Lung (tissue), 12 donors: ENCODE results near the gene HDAC10. TPM values are rescaled to one million over a fixed set of nuclear protein-coding genes. Genes with fewer than 3 reads are reported as not detected.

ENCODE experiments used
- ATAC-seq: fragments of 200-7000 bp; cut with Tn5 transposase; one replicate; pipeline ENCODE4 v1.9.1; 2020; ENCODE audit warnings: moderate number of reproducible peaks; ENCODE audit not compliant: insufficient read depth, low FRiP score
- DNase-seq, 3 donors: peaks; one replicate each; pipeline ENCODE4 v3.0.0-alpha.2; 2013 to 2017
- H3K27ac ChIP-seq, 2 donors: one replicate each; pipeline ENCODE4 v1.5.1; 2013; ENCODE audit warnings: mild to moderate bottlenecking in 2 of 2, moderate library complexity in 2 of 2, control low read depth in 1 of 2, inconsistent platforms in 1 of 2, low read depth in 1 of 2, low read length in 1 of 2
- H3K27me3 ChIP-seq, 3 donors: one replicate each; pipeline ENCODE4 v1.5.1; 2013; ENCODE audit warnings: low read length in 2 of 3; ENCODE audit not compliant: control insufficient read depth in 3 of 3, insufficient read depth in 3 of 3
- H3K36me3 ChIP-seq, 4 donors: one replicate each; pipeline ENCODE4 v1.5.1; 2013; ENCODE audit warnings: low read length in 4 of 4, mild to moderate bottlenecking in 1 of 4, moderate library complexity in 1 of 4; ENCODE audit not compliant: control insufficient read depth in 4 of 4, insufficient read depth in 4 of 4
- H3K4me1 ChIP-seq, 5 donors: one replicate each; pipeline ENCODE4 v1.5.1; 2013; ENCODE audit warnings: low read length in 5 of 5, mild to moderate bottlenecking in 2 of 5, moderate library complexity in 1 of 5; ENCODE audit not compliant: control insufficient read depth in 5 of 5, insufficient read depth in 5 of 5
- H3K4me3 ChIP-seq: one replicate; pipeline ENCODE4 v1.5.1; 2013; ENCODE audit warnings: mild to moderate bottlenecking, control low read depth, moderate library complexity
- H3K9ac ChIP-seq, 2 donors: one replicate each; pipeline ENCODE4 v1.5.1; 2013; ENCODE audit warnings: low read length in 2 of 2, control low read depth in 1 of 2; ENCODE audit not compliant: insufficient read depth in 1 of 2
- H3K9me3 ChIP-seq, 4 donors: one replicate each; pipeline ENCODE4 v1.5.1; 2013; ENCODE audit warnings: low read length in 3 of 4, mild to moderate bottlenecking in 1 of 4, moderate library complexity in 1 of 4; ENCODE audit not compliant: control insufficient read depth in 4 of 4, insufficient read depth in 3 of 4
- WGBS, 2 donors: extraction: QIAGEN DNeasy Blood & Tissue Kit; methylation state at CpG; one replicate each; pipeline ENCODE4 v1.1.7; 2013; 5-methylcytosine and 5-hydroxymethylcytosine counted together
- polyA plus RNA-seq, 2 donors: library from polyadenylated mRNA; stranded (reverse); fragments of 200-250 nt; gene quantifications; one replicate each; pipeline ENCODE4 v1.2.1, GENCODE V29; 2013
- total RNA-seq, 2 donors: library from RNA; depleted of rRNA in 1 of 2; stranded (reverse); fragments of >200 nt in 1 of 2; gene quantifications; one replicate each; pipeline ENCODE4 v1.2.1, GENCODE V29; 2014 to 2021
- TF ChIP-seq, protein P1 (sequence below): IDR thresholded peaks from 2 replicates; pipeline ENCODE4 v1.5.1; 2012; ENCODE audit warnings: mild to moderate bottlenecking; ENCODE audit errors: control extremely low read depth, extremely low read depth
- donor health status: control.
- donor health status: control.
- donor health status: Bipolar disorder and iron deficiency.
- donor health status: healthy.
- donor health status: DM: yes; HTN: yes; CAD: no.

The HDAC10 gene
- total and polyA plus RNA-seq, 4 donors: 32.2 to 53.7 (median 36.3) TPM

DNA sequence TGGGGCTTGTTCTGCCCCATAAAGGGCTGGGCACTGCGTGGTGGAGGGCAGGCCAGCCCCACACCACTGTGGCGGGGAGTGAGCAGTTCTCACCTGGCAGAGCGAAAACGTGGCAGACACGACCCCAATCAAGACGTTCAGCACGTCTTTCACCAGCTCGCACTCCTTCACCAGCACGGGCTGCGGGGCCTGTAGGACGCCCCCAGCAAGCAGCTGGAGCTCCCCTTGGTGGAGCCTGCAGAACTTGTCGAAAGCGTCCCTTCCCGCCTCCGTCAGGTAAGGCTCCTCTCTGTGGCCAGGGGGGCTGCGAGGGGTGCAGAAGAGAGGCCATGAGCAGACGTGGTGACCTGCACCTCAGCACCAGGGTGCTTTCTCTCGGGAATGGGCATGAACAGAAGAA lies 17.8 kb downstream of the HDAC10 start:
- no peak for ATAC-seq
- H3K36me3 ChIP-seq: peaks cover 0 to 40% (median 13%) of the 10 kb centered on the region in 4 donors
- no peaks in the 10 kb centered on the region for H3K4me1 ChIP-seq
- H3K27me3 ChIP-seq: no peaks in the 10 kb centered on the region
- H3K9me3 ChIP-seq: no peaks in the 10 kb centered on the region
- no peak for DNase-seq
- no peak overlapping the region for H3K27ac ChIP-seq
- no peak overlapping the region for H3K4me3 ChIP-seq
- no peak overlapping the region for H3K9ac ChIP-seq
- 93 to 95% methylated on average over 18 of the region's 18 CpGs for WGBS, 2 donors
- TF ChIP-seq, protein P1, sequence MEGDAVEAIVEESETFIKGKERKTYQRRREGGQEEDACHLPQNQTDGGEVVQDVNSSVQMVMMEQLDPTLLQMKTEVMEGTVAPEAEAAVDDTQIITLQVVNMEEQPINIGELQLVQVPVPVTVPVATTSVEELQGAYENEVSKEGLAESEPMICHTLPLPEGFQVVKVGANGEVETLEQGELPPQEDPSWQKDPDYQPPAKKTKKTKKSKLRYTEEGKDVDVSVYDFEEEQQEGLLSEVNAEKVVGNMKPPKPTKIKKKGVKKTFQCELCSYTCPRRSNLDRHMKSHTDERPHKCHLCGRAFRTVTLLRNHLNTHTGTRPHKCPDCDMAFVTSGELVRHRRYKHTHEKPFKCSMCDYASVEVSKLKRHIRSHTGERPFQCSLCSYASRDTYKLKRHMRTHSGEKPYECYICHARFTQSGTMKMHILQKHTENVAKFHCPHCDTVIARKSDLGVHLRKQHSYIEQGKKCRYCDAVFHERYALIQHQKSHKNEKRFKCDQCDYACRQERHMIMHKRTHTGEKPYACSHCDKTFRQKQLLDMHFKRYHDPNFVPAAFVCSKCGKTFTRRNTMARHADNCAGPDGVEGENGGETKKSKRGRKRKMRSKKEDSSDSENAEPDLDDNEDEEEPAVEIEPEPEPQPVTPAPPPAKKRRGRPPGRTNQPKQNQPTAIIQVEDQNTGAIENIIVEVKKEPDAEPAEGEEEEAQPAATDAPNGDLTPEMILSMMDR: no peak

GRCh38 chr22:50232481-50233151 lies 18.4 kb downstream of the HDAC10 start:
- no peaks in the 10 kb centered on the region for H3K9me3 ChIP-seq
- H3K27me3 ChIP-seq: no peaks in the 10 kb centered on the region
- TF ChIP-seq, protein P1: no peak
- ATAC-seq (no peak), DNase-seq (no peak)
- 94 to 96% methylated on average over 20 of the region's 20 CpGs for WGBS, 2 donors
- H3K4me3 ChIP-seq: no peak overlapping the region
- no peaks in the 10 kb centered on the region for H3K4me1 ChIP-seq
- no peak overlapping the region for H3K9ac ChIP-seq
- H3K36me3 ChIP-seq: peaks cover 0 to 44% (median 14%) of the 10 kb centered on the region in 4 donors
- H3K27ac ChIP-seq: no peak overlapping the region

- ATAC-seq (no peak), DNase-seq (no peak)
- TF ChIP-seq, protein P1: no peak
- 97% methylated on average over 16 of the region's 16 CpGs for WGBS, 2 donors
- no peaks in the 10 kb centered on the region for H3K9me3 ChIP-seq
- peaks cover 0 to 63% (median 21%) of the 10 kb centered on the region in 4 donors for H3K36me3 ChIP-seq
- no peak overlapping the region for H3K9ac ChIP-seq
- no peak overlapping the region for H3K27ac ChIP-seq
- H3K27me3 ChIP-seq: no peaks in the 10 kb centered on the region
- no peak overlapping the region for H3K4me3 ChIP-seq
- no peaks in the 10 kb centered on the region for H3K4me1 ChIP-seq
Observed at GRCh38 chr22:50229370-50229769, 21.7 kb downstream of the HDAC10 start.

GRCh38 chr22:50228366-50228765 lies 22.7 kb downstream of the HDAC10 start:
- no peak overlapping the region for H3K4me3 ChIP-seq
- H3K27ac ChIP-seq: no peak overlapping the region
- H3K36me3 ChIP-seq: peaks cover 4 to 70% (median 25%) of the 10 kb centered on the region in 4 donors
- ATAC-seq: no peak
- no peaks in the 10 kb centered on the region for H3K27me3 ChIP-seq
- TF ChIP-seq, protein P1: no peak
- no peak for DNase-seq
- H3K9ac ChIP-seq: no peak overlapping the region
- WGBS, 2 donors: 97 to 100% methylated on average over 9 of the region's 9 CpGs
- H3K4me1 ChIP-seq: no peaks in the 10 kb centered on the region
- no peaks in the 10 kb centered on the region for H3K9me3 ChIP-seq
